SK-N-SH (cell line): ENCODE measurements around the gene PARP11.

Experiments used
- CHD2 ChIP-seq: fragments of 150-350 bp; IDR thresholded peaks from 2 replicates; pipeline ENCODE4 v1.6.1; 2018; ENCODE audit warnings: low read length; ENCODE audit not compliant: partially characterized antibody
- CTCF ChIP-seq: fragments of 200-600 bp; sonication (generic); IDR thresholded peaks from 2 replicates; pipeline ENCODE4 v1.6.1; 2017; ENCODE audit warnings: antibody characterized with exemption, mild to moderate bottlenecking, moderate library complexity
- EP300 ChIP-seq, 2 experiments: IDR thresholded peaks; 2 replicates each; pipeline versions ENCODE4 v1.4.0 to v1.6.1; 2012; ENCODE audit warnings: borderline replicate concordance in 1 of 2, low read depth in 1 of 2, low read length in 1 of 2
- POLR2AphosphoS5 ChIP-seq: IDR thresholded peaks from 2 replicates; pipeline ENCODE4 v1.6.1; 2012; ENCODE audit warnings: low read depth, low read length
- RFX5 ChIP-seq: IDR thresholded peaks from 2 replicates; pipeline ENCODE4 v1.6.1; 2012; ENCODE audit warnings: mild to moderate bottlenecking, improper control_type of control experiment, low read length
- TAF1 ChIP-seq: IDR thresholded peaks from 2 replicates; pipeline ENCODE4 v1.6.1; 2012; ENCODE audit warnings: low read depth, mild to moderate bottlenecking, low read length, moderate library complexity, borderline replicate concordance

- TF ChIP-seq POLR2AphosphoS5: no peak
- TF ChIP-seq TAF1: no peak
- TF ChIP-seq RFX5: no peak
- no peak for TF ChIP-seq CTCF
- no peak for TF ChIP-seq EP300 (IDR thresholded peaks at IDR 0.05; ENCODE audit: borderline replicate concordance in 1 of 2, low read depth in 1 of 2, low read length in 1 of 2)
- no peak for TF ChIP-seq CHD2
These were observed 78.1 kb downstream of the PARP11 start for GRCh38 chr12:3795066-3795465.
